ENCODE measurements around the gene CILP.

CILP gene

GRCh38 chr15:65222891-65223290 lies 11.6 kb upstream of the CILP start:
- no peaks in the 10 kb centered on the region for H3K9me3 ChIP-seq (ENCODE audit: insufficient read depth, low read length)
- no peak for DNase-seq (ENCODE audit: low read depth, low spot score)
- peaks cover 9% of the 10 kb centered on the region for H3K4me1 ChIP-seq (ENCODE audit: insufficient read depth, insufficient read length)
- H3K4me3 ChIP-seq (ENCODE audit: insufficient read length, low read depth) = no peak overlapping the region
- no peak overlapping the region for H3K9ac ChIP-seq (ENCODE audit: insufficient read length, low read depth)
- no peak for TF ChIP-seq ZNF274 (IDR thresholded peaks at IDR 0.05; ENCODE audit: low read depth, low read length)
- TF ChIP-seq SUZ12 (IDR thresholded peaks at IDR 0.05; ENCODE audit: extremely low read depth, insufficient read depth, insufficient read length) = no peak
- TF ChIP-seq YY1 (IDR thresholded peaks at IDR 0.05; ENCODE audit: insufficient read depth, insufficient read length) = no peak
- no peaks in the 10 kb centered on the region for H3K27me3 ChIP-seq (ENCODE audit: insufficient read depth, insufficient read length)
- H3K36me3 ChIP-seq (ENCODE audit: insufficient read depth, insufficient read length, low read length) = no peaks in the 10 kb centered on the region

GRCh38 chr15:65221697-65222096 lies 10.4 kb upstream of the CILP start:
- no peaks in the 10 kb centered on the region for H3K36me3 ChIP-seq (ENCODE audit: insufficient read depth, insufficient read length, low read length)
- no peaks in the 10 kb centered on the region for H3K27me3 ChIP-seq (ENCODE audit: insufficient read depth, insufficient read length)
- no peak for DNase-seq (ENCODE audit: low read depth, low spot score)
- TF ChIP-seq ZNF274 (IDR thresholded peaks at IDR 0.05; ENCODE audit: low read depth, low read length) = no peak
- no peak for TF ChIP-seq YY1 (IDR thresholded peaks at IDR 0.05; ENCODE audit: insufficient read depth, insufficient read length)
- no peak for TF ChIP-seq SUZ12 (IDR thresholded peaks at IDR 0.05; ENCODE audit: extremely low read depth, insufficient read depth, insufficient read length)
- H3K4me1 ChIP-seq (ENCODE audit: insufficient read depth, insufficient read length) = peaks cover 7% of the 10 kb centered on the region
- no peaks in the 10 kb centered on the region for H3K9me3 ChIP-seq (ENCODE audit: insufficient read depth, low read length)
- no peak overlapping the region for H3K4me3 ChIP-seq (ENCODE audit: insufficient read length, low read depth)
- no peak overlapping the region for H3K9ac ChIP-seq (ENCODE audit: insufficient read length, low read depth)

GRCh38 chr15:65219137-65219536 lies 7.9 kb upstream of the CILP start:
- no peaks in the 10 kb centered on the region for H3K4me1 ChIP-seq (ENCODE audit: insufficient read depth, insufficient read length)
- TF ChIP-seq YY1 (IDR thresholded peaks at IDR 0.05; ENCODE audit: insufficient read depth, insufficient read length) = no peak
- TF ChIP-seq ZNF274 (IDR thresholded peaks at IDR 0.05; ENCODE audit: low read depth, low read length) = no peak
- no peak for TF ChIP-seq SUZ12 (IDR thresholded peaks at IDR 0.05; ENCODE audit: extremely low read depth, insufficient read depth, insufficient read length)
- no peak for DNase-seq (ENCODE audit: low read depth, low spot score)
- no peak overlapping the region for H3K4me3 ChIP-seq (ENCODE audit: insufficient read length, low read depth)
- H3K9me3 ChIP-seq (ENCODE audit: insufficient read depth, low read length) = no peaks in the 10 kb centered on the region
- H3K36me3 ChIP-seq (ENCODE audit: insufficient read depth, insufficient read length, low read length) = no peaks in the 10 kb centered on the region
- H3K9ac ChIP-seq (ENCODE audit: insufficient read length, low read depth) = no peak overlapping the region
- H3K27me3 ChIP-seq (ENCODE audit: insufficient read depth, insufficient read length) = no peaks in the 10 kb centered on the region

GRCh38 chr15:65217526-65218482 lies 6.5 kb upstream of the CILP start:
- Histone ChIP-seq H3K4me3 (ENCODE audit: insufficient read length, low read depth) (no peak overlapping the region), H3K9ac (ENCODE audit: insufficient read length, low read depth) (no peak overlapping the region), H3K36me3 (ENCODE audit: insufficient read depth, insufficient read length, low read length) (no peaks in the 10 kb centered on the region), H3K27me3 (ENCODE audit: insufficient read depth, insufficient read length) (no peaks in the 10 kb centered on the region), H3K9me3 (ENCODE audit: insufficient read depth, low read length) (no peaks in the 10 kb centered on the region), H3K4me1 (ENCODE audit: insufficient read depth, insufficient read length) (no peaks in the 10 kb centered on the region)
- DNase-seq (ENCODE audit: low read depth, low spot score) = no peak
- no peak for TF ChIP-seq SUZ12 (IDR thresholded peaks at IDR 0.05; ENCODE audit: extremely low read depth, insufficient read depth, insufficient read length)

- no peaks in the 10 kb centered on the region for H3K36me3 ChIP-seq (ENCODE audit: insufficient read depth, insufficient read length, low read length)
- no peak overlapping the region for H3K4me3 ChIP-seq (ENCODE audit: insufficient read length, low read depth)
- DNase-seq (ENCODE audit: low read depth, low spot score) = no peak
- H3K9ac ChIP-seq (ENCODE audit: insufficient read length, low read depth) = no peak overlapping the region
- H3K9me3 ChIP-seq (ENCODE audit: insufficient read depth, low read length) = no peaks in the 10 kb centered on the region
- H3K27me3 ChIP-seq (ENCODE audit: insufficient read depth, insufficient read length) = no peaks in the 10 kb centered on the region
- TF ChIP-seq YY1 (IDR thresholded peaks at IDR 0.05; ENCODE audit: insufficient read depth, insufficient read length) (no peak), SUZ12 (IDR thresholded peaks at IDR 0.05; ENCODE audit: extremely low read depth, insufficient read depth, insufficient read length) (no peak), ZNF274 (IDR thresholded peaks at IDR 0.05; ENCODE audit: low read depth, low read length) (no peak)
- H3K4me1 ChIP-seq (ENCODE audit: insufficient read depth, insufficient read length) = peaks cover 9% of the 10 kb centered on the region
These were observed 4.2 kb upstream of the CILP start for GRCh38 chr15:65215496-65215895.

- Histone ChIP-seq H3K4me3 (ENCODE audit: insufficient read length, low read depth) (no peak overlapping the region), H3K36me3 (ENCODE audit: insufficient read depth, insufficient read length, low read length) (no peaks in the 10 kb centered on the region), H3K9me3 (ENCODE audit: insufficient read depth, low read length) (no peaks in the 10 kb centered on the region), H3K4me1 (ENCODE audit: insufficient read depth, insufficient read length) (peaks cover 12% of the 10 kb centered on the region), H3K27me3 (ENCODE audit: insufficient read depth, insufficient read length) (no peaks in the 10 kb centered on the region), H3K9ac (ENCODE audit: insufficient read length, low read depth) (no peak overlapping the region)
- no peak for DNase-seq (ENCODE audit: low read depth, low spot score)
- TF ChIP-seq YY1 (IDR thresholded peaks at IDR 0.05; ENCODE audit: insufficient read depth, insufficient read length) (no peak), ZNF274 (IDR thresholded peaks at IDR 0.05; ENCODE audit: low read depth, low read length) (no peak), SUZ12 (IDR thresholded peaks at IDR 0.05; ENCODE audit: extremely low read depth, insufficient read depth, insufficient read length) (no peak)
These were observed 2.7 kb upstream of the CILP start for GRCh38 chr15:65214010-65214409.

- H3K36me3 ChIP-seq (ENCODE audit: insufficient read depth, insufficient read length, low read length) = no peaks in the 10 kb centered on the region
These were observed 2.0 kb upstream of the CILP start for GRCh38 chr15:65213241-65213640.

More at GRCh38 chr15:65213241-65213640, 2.0 kb upstream of the CILP start:
- no peak overlapping the region for H3K4me3 ChIP-seq (ENCODE audit: insufficient read length, low read depth)
- no peaks in the 10 kb centered on the region for H3K9me3 ChIP-seq (ENCODE audit: insufficient read depth, low read length)
- no peak for DNase-seq (ENCODE audit: low read depth, low spot score)
- no peaks in the 10 kb centered on the region for H3K27me3 ChIP-seq (ENCODE audit: insufficient read depth, insufficient read length)
- peaks cover 14% of the 10 kb centered on the region for H3K4me1 ChIP-seq (ENCODE audit: insufficient read depth, insufficient read length)
- no peak overlapping the region for H3K9ac ChIP-seq (ENCODE audit: insufficient read length, low read depth)
- no peak for TF ChIP-seq YY1 (IDR thresholded peaks at IDR 0.05; ENCODE audit: insufficient read depth, insufficient read length)
- TF ChIP-seq SUZ12 (IDR thresholded peaks at IDR 0.05; ENCODE audit: extremely low read depth, insufficient read depth, insufficient read length) = no peak
- no peak for TF ChIP-seq ZNF274 (IDR thresholded peaks at IDR 0.05; ENCODE audit: low read depth, low read length)

Measured in NT2/D1 (cell line).